ENCODE measurements around the gene SPATA33.
A peak's percentile ranks its signal among the peaks of the same experiment; 100 is the strongest.
"Not testable (repeated sequence)": the region's sequence is repeated elsewhere in the genome, so short reads cannot be mapped to it uniquely, and the experiment has no call there.

SPATA33 gene

DNA sequence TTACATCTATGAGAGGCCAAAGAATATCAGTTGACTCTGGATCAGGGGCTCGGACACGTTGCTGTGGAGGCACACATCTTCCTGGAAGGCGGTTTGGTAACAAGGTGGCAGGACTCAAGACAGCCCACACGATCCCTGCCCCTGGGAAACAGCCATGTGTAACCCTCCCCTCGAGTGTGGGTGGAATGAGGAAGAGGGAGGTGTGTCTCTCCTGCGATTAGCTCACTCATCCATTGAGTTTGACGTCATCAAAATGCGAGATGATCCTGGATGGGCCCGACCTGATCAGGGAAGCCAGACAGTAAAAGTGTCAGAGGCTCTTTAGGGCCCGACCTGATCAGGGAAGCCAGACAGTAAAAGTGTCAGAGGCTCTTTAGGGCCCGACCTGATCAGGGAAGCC is 6.6 kb downstream of the SPATA33 start:
- DNase-seq (ENCODE audit: low read depth): not testable (repeated sequence)

DNA sequence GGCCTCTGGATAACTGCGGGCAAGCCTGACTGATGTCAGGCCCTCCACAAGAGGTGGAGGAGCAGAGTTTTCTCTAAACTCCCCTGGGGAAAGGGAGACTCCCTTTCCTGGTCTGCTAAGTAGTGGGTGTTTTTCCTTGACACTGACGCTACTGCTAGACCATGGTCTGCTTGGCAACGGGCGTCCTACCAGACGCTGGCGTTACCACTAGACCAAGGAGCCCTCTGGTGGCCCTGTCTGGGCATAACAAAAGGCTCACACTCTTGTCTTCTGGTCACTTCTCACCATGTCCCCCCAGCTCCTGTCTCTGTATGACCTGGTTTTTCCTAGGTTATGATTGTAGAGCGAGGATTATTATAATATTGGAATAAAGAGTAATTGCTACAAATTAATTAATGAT is 9.4 kb downstream of the SPATA33 start:
- DNase-seq (ENCODE audit: low read depth): peak; percentile 12

DNA sequence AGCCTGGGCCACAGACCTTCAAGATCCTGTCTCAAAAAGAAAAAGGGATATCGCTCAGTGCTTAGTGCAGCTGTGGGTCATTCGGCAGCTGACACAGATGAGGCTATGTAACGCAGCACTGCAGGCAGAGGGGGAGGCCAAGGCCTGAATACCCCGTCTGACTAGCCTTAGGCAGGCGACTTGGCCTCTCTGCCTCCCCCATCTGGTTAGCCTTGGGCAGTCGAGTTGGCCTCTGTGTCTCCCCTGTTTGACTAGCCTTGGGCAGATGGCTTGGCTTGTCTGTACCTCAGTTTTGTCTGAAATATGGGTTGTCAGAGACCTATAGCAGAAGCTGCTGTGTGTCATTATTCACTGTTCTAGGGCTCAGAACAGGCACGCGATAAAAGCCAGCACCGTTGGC is 10.0 kb downstream of the SPATA33 start:
- DNase-seq (ENCODE audit: low read depth): no peak

DNA sequence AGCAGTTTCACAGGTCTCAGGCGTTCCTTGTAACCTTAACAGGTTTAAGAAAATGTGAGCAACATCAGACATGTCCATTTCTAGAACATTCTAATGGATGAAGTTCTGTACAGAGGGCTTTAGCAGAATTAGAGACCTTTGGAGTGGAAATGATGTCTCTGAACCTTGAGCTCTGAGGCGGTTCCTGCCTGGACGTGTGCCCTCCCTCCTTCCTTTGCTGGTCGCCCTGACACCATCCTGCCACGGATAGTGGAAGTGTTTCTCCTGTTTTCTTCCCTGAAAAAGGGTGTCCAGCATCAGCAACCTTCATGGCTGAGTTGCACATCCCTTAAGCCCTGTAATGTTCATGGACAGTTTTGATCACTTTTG is 11.1 kb downstream of the SPATA33 start:
- no peak for DNase-seq (ENCODE audit: low read depth)

DNA sequence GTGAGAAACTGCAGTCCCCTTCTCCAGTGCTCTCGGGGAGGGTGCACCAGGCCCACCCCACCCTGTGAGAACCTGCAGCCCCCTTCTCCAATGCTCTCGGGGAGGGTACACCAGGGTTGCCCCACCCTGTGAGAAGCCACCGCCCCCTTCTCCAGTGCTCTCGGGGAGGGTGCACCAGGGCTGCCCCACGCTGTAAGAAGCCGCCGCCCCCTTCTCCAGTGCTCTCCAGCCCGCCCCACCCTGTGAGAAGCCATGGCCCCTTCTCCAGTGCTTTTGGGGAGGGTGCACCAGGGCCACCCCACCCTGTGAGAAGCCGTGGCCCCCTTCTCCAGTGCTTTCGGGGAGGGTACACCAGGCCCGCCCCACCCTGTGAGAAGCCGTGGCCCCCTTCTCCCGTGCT is 12.1 kb downstream of the SPATA33 start:
- no peak for DNase-seq (ENCODE audit: low read depth)

DNA sequence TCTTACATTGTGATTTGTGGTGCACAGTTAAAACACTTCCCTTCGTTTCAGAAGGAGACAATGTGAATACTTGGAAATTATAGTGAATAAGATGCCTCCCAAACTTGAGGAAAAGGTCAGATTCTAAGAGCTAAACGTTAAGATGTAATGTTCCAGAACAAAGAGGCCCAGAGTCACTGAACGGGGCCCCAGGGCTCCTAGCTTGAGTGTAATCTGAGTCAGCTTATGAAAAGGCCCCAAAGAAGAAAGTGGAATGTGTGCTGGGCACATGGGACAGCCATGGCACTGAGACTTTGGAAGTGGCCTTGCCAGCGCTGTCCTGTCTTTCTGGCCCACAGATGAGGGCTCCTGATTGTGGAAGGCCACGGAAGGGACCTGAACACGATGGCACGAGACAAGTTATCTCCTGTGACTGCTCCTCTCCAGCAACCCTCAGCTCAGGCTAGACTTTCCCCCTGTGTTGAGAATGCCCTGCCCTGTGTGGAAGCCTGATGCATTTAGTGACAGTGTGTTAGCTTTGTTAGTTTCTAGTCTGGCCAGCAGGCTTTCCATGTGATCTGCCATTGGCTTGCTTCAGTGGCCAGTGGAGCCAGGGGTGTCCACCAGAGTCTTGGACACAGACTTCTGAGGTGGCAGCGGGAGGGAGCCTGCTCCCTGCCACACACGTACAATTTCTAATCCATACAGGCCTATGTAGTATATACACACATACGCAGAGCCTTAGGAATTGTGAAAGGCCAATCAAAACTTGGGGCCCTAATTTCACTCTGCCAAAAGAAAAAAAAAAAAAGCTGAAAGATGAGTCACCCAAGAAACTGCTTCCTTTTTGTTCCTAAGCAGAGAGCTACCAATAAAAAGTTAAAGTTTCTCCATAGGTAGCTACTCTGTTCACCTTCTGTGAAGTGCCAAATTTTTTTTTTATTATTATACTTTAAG is 13.1 kb downstream of the SPATA33 start:
- DNase-seq (ENCODE audit: low read depth): peak; percentile 8

DNA sequence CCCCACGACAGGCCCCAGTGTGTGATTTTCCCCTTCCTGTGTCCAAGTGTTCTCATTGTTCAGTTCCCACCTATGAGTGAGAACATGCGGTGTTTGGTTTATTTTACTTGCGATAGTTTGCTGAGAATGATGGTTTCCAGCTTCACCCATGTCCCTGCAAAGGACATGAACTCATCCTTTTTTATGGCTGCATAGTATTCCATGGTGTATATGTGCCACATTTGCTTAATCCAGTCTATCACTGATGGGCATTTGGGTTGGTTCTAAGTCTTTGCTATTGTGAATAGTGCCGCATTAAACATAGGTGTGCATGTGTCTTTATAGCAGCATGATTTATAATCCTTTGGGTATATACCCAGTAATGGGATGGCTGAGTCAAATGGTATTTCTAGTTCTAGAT is 13.9 kb downstream of the SPATA33 start:
- not testable (repeated sequence) for DNase-seq (ENCODE audit: low read depth)

DNA sequence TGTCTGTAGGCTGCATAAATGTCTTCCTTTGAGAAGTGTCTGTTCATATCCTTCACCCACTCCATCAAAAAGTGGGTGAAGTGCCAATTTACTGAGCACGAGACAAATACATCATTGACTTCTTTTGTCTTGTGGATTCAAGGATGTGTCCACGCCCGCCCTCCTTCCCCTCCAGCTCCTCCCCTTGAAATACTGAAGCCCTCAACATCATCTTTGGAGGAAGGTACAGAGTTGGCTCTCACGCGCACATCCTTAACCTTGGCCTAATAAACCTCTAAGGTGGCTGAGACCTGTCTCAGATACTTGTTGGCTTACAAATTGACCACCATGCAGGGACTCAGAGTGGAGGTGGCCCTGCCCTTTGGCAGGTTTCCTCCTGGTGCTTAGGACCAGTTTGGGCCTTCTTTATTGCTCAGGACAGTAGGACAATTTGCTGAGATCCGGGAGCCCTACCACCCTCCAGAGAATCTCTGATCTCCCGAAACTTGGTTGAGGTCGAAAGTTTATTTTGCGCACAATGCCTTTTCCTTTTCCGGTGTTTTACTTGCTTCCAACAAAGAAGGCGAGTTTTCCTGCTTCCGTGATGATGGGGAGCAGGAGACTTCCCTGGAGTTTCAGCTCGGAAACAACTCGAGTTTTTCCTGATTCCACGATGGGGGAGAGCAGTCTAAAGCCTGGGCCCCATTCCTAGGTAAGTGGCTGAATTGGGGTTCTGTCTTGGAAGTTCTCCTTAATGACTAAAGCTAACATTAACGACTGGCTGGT is 14.7 kb downstream of the SPATA33 start:
- no peak for DNase-seq (ENCODE audit: low read depth)

DNA sequence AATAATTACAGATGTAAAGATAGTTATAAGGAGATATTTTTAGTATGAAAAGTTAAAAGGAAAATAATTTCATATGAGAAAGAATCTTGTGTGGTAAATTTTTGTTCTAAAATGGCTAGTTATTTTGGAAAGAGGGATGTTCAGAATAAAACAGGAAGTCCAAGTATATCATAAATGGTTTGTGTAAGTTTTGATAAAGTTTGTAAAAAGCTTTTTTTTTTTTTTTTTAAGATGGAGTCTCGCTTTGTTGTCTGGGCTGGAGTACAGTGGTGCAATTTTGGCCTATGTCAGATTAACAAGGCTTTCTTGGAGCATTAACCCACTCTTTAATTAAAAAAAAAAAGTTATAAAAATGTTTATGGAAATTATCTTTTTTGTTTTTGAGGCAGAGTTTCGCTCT is 20.6 kb downstream of the SPATA33 start:
- DNase-seq (ENCODE audit: low read depth): no peak

DNA sequence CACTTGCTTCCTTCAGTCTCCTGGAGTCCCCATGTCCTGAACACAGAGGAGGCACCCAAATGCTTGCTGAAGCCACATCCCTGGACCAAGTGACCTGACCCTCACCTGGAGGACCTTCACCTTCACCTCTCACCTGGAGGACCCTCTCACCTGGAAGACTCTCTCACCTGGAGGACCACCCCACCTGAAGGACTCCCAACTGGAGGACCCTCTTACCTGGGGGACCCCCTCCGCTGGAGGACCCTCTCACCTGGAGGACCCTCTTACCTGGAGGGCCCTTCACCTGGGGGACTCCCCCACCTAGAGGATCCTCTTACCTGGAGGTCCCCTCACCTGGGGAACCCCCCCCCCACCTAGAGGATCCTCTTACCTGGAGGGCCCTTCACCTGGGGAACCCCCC is 28.3 kb downstream of the SPATA33 start:
- DNase-seq (ENCODE audit: low read depth): no peak

DNA sequence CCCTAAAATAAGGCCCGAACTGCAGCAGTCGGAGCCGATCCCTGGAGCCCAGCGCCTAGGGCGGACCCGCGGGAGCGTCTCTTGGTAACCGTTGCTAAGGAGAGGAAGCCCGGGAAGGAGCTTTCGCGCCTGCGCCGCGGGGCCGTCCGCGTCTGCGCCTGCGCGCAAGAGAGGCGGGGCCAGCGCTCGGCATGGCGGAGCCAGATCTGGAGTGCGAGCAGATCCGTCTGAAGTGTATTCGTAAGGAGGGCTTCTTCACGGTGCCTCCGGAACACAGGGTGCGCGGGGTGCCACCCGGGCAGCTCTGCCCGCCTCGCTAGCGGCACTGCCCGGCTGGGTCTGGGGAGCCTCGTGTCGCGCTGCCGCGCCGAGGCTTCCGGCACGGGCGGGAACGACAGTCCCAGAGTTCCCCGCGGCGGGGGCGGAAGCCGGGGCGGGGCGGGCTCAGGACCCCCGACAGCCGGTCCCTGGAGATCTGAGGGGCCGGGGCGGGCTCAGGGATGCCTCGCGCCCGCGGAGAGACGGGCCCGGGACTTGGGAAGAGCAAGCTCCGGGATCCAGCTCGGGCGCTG is 29.0 kb downstream of the SPATA33 start, which contains the start of gene CDK10:
TSS of gene CDK10 (plus strand) at position 170 of the 572 bp plus-strand sequence. CDS start at position 192, 22 bp downstream.
- peak; percentile 73 for DNase-seq (ENCODE audit: low read depth)

DNA sequence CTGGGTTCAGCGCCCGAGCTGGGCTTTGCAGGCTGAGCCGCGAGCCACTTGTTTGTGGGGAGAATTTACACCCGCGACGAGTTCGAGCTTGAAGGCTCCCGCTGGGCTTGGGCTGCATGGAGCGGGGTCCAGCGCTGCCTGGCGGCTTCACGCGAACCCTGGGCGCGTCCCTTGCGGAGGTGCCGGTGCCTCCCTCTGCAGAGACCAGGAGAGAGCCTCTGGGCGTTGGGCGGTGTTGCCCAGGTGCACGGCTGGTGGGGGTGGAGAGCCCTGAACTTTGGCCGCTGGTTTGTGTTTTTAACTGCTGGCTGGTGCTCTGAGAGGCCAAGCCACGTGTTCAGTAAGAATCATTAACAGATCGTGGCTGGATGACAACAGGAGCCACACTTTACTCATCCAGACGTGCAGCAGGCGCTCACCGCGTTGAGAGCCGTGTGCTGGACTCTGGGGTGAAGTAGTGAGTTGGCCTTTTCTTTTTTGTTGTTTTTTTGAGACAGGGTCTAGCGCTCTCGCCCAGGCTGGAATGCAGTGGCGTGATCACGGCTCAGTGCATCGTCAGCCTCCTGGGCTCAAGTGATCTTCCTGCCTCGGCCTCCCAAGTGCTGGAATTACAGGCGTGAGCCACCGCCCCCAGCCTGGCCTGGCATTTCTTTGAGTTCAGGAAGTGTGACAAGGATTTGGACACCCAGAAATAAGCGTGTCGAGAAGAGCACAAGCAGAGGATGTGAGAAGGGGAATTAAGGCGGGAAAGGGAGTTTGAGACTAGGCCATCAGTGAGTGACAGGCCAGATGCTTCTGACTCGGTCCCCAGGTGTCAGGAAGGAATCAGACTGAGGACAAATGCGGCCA is 29.7 kb downstream of the SPATA33 start:
- peak; percentile 15 for DNase-seq (ENCODE audit: low read depth)

DNA sequence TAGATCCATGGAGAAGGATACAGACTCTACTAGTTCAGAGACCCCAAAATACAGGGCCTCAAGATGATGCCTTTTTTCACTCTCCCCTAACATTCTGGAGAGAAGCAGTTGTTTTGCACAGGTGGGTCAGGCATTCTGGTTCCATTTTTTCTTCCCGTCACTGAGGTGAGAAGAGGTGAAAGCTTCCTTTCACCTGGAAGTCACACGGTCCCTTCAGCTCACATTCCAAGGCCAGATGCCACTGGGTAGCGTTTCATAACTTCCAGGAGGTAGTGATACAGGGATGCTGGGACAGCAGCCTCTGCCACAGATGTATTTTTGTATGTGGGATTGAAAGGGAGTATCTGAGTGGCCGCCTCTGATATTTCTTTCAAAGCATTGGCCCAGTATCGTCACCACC is 30.8 kb downstream of the SPATA33 start:
- no peak for DNase-seq (ENCODE audit: low read depth)

DNA sequence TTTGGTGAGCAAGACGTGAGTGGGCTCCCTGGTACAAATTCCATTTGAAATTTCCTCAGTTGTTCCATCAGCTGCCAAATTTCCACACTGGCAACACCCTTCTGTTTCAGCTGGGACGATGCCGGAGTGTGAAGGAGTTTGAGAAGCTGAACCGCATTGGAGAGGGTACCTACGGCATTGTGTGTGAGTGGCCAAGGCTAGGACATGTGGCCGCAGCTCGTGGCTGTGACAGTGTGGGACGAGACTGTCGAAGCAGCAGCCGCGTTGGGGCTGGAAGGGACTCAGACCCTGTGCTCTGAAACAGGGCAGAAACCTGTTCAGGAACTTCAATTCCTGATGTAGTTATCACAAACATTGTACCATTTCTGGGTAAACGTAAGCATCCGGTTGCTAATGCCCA is 31.5 kb downstream of the SPATA33 start:
- no peak for DNase-seq (ENCODE audit: low read depth)

DNA sequence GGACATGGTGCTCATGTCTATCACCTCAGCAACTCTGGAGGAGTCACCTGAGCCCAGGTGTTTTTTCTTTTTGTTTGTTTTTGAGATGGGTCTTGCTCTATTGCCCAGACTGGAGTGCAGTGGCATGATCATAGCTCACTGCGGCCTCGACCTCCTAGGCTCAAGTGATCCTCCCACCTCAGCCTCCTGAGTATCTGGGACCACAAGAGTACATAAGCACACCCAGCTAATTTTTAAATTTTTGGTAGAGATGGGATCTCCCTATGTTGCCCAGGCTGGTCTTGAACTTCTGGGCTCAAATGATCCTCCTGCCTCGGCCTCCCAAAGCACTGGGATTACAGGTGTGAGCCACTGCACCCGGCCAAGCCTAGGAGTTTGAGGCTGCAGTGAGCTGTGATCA is 32.0 kb downstream of the SPATA33 start:
- DNase-seq (ENCODE audit: low read depth): not testable (repeated sequence)

DNA sequence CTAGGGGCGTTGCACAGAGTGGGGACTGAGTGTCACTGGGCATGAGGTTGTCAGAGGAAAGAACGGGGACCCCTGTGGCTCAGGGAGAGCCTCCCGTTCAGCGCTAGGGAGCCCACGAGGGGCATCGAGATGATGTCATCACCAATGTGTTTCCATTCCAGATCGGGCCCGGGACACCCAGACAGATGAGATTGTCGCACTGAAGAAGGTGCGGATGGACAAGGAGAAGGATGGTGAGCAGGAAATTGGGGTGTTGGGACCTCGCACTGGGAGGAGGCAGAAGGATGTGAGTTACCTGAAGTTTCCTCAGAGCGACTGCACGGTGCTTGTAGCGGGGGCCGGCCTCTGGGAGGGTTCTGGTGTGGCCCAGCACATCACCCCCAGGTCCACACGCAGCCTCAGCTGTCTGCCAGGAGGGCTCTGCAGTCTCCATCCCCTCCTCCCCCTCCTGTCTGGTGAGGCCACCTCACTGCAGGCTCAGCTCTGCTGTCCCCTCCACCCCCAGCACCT is 32.8 kb downstream of the SPATA33 start:
- DNase-seq (ENCODE audit: low read depth): no peak

DNA sequence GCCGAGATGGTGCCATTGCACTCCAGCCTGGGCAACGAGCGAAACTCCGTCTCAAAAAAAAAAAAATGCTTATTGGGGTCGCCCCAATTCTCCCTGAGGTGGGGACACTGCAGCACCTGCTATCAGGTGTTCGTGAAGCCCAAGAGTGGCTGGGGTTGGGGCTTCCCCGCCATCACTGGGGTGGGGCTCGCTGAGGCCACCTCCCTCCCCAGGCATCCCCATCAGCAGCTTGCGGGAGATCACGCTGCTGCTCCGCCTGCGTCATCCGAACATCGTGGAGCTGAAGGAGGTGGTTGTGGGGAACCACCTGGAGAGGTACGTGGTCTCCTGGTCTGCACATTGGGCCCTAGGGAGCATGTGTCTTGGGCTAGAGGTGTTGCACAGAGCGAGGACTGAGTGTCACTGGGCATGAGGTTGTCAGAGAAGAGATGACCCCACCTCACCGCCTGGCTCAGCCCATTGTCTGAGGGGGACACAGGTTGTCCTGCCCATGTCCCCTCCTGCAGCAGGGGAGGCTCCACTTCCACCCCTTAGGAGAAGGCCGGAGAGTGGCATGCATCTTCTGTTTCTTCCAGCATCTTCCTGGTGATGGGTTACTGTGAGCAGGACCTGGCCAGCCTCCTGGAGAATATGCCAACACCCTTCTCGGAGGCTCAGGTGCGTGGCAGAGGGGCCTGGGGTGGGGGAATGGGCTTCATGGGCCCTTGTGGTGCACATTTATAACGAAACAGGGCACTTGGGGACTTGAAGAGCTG is 33.8 kb downstream of the SPATA33 start:
- DNase-seq (ENCODE audit: low read depth): no peak

DNA sequence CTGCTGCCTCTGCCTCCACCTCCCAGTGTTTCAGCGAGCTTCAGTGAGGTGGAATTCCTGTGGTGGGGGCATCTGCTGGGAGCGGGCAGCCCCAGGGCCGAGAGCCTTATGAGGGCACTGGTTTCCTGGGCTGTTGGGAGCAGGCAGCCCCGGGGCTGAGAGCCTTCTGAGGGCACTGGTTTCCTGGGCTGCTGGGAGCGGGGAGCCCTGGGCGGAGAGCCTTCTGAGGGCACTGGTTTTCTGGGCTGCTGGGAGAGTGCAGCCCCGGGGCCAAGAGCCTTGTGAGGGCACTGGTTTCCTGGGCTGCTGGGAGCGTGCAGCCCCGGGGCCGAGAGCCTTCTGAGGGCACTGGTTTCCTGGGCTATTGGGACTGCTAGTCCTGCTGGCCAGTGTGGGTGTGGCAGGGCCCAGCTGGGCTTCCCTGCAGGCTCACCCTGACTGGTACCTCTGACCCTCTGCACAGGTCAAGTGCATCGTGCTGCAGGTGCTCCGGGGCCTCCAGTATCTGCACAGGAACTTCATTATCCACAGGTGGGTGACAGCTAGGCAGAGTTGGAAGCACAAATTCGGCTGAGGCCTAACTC is 34.4 kb downstream of the SPATA33 start:
- no peak for DNase-seq (ENCODE audit: low read depth)

DNA sequence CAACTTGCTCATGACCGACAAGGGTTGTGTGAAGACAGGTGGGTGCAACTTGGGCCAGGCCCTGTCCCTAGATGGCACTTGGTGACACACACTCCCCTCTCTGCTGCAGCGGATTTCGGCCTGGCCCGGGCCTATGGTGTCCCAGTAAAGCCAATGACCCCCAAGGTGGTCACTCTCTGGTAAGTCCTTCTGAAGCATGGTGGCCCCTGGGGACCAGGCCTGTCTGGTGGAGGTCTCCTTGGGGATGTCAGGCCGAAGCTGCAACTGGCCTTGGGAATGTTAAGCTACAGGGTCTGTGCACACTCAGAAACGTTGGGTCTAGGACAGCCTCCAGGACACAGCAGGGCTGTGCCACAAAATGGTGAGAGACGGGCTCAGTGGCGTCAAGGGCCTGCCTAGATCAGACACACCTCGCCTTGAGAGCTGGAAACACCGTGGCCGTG is 35.7 kb downstream of the SPATA33 start:
- no peak for DNase-seq (ENCODE audit: low read depth)

Data from GM04504 (cell line).